ENCODE measurements around the gene JAG1. TPM values are rescaled to one million over a fixed set of nuclear protein-coding genes. Genes with fewer than 3 reads are reported as not detected.

JAG1 gene
- total and polyA plus RNA-seq, 3 donors from 2014 or later = 17.4 to 30.6 (median 24.7) TPM

GRCh38 chr20:10689385-10689784 lies 15.6 kb upstream of the JAG1 start:
- H3K4me1 ChIP-seq = no peaks in the 10 kb centered on the region
- no peaks in the 10 kb centered on the region for H3K27me3 ChIP-seq
- H3K36me3 ChIP-seq (ENCODE audit: low read depth, missing control alignments) = no peaks in the 10 kb centered on the region
- no peak for DNase-seq
- no peak overlapping the region for H3K4me3 ChIP-seq
- intact Hi-C loops (cut with DNase I; ENCODE audit: low total_unique reads) = no loop called here
- H3K9me3 ChIP-seq = no peaks in the 10 kb centered on the region
- 71 to 79% methylated on average over 1 of the region's 1 CpG for WGBS, 2 donors
- no peak overlapping the region for H3K27ac ChIP-seq
- TF ChIP-seq CTCF (IDR thresholded peaks at IDR 0.05) = no peak
- no peak for TF ChIP-seq POLR2A (IDR thresholded peaks at IDR 0.05)

- H3K36me3 ChIP-seq (ENCODE audit: low read depth, missing control alignments) = no peaks in the 10 kb centered on the region
- no peaks in the 10 kb centered on the region for H3K27me3 ChIP-seq
- no peaks in the 10 kb centered on the region for H3K9me3 ChIP-seq
- H3K4me1 ChIP-seq = no peaks in the 10 kb centered on the region
- intact Hi-C loops (cut with DNase I; ENCODE audit: low total_unique reads) = no loop called here
- TF ChIP-seq CTCF (IDR thresholded peaks at IDR 0.05) (no peak), POLR2A (IDR thresholded peaks at IDR 0.05) (no peak)
- no peak overlapping the region for H3K4me3 ChIP-seq
- no peak overlapping the region for H3K27ac ChIP-seq
- no peak for DNase-seq
- WGBS, 2 donors = 82 to 84% methylated on average over 5 of the region's 5 CpGs
These were observed 14.1 kb upstream of the JAG1 start for GRCh38 chr20:10687895-10688294.

- no peak for TF ChIP-seq CTCF (IDR thresholded peaks at IDR 0.05)
- no peak for TF ChIP-seq POLR2A (IDR thresholded peaks at IDR 0.05)
- H3K4me1 ChIP-seq = no peaks in the 10 kb centered on the region
- intact Hi-C loops (cut with DNase I; ENCODE audit: low total_unique reads) = no loop called here
- no peak overlapping the region for H3K4me3 ChIP-seq
- no peak overlapping the region for H3K27ac ChIP-seq
- no peaks in the 10 kb centered on the region for H3K27me3 ChIP-seq
- DNase-seq = no peak
- H3K9me3 ChIP-seq = no peaks in the 10 kb centered on the region
- WGBS, 2 donors = 94 to 97% methylated on average over 13 to 14 of the region's 14 CpGs
- H3K36me3 ChIP-seq (ENCODE audit: low read depth, missing control alignments) = no peaks in the 10 kb centered on the region
These were observed 12.7 kb upstream of the JAG1 start for GRCh38 chr20:10686356-10687133.

GRCh38 chr20:10683537-10683936 lies 9.7 kb upstream of the JAG1 start:
- Histone ChIP-seq H3K9me3 (no peaks in the 10 kb centered on the region), H3K27me3 (no peaks in the 10 kb centered on the region), H3K27ac (no peak overlapping the region), H3K36me3 (ENCODE audit: low read depth, missing control alignments) (no peaks in the 10 kb centered on the region), H3K4me1 (no peaks in the 10 kb centered on the region), H3K4me3 (no peak overlapping the region)
- TF ChIP-seq POLR2A (IDR thresholded peaks at IDR 0.05) (no peak), CTCF (IDR thresholded peaks at IDR 0.05) (no peak)
- 92 to 97% methylated on average over 2 of the region's 2 CpGs for WGBS, 2 donors
- DNase-seq = no peak
- intact Hi-C loops (cut with DNase I; ENCODE audit: low total_unique reads) = no loop called here

GRCh38 chr20:10682939-10683338 lies 9.1 kb upstream of the JAG1 start:
- Histone ChIP-seq H3K4me3 (no peak overlapping the region), H3K9me3 (no peaks in the 10 kb centered on the region), H3K4me1 (no peaks in the 10 kb centered on the region), H3K27me3 (no peaks in the 10 kb centered on the region), H3K36me3 (ENCODE audit: low read depth, missing control alignments) (no peaks in the 10 kb centered on the region), H3K27ac (no peak overlapping the region)
- TF ChIP-seq POLR2A (IDR thresholded peaks at IDR 0.05) = no peak
- TF ChIP-seq CTCF (IDR thresholded peaks at IDR 0.05) = no peak
- intact Hi-C loops (cut with DNase I; ENCODE audit: low total_unique reads) = no loop called here
- DNase-seq = no peak
- 59 to 65% methylated on average over 3 of the region's 3 CpGs for WGBS, 2 donors

All from testis (tissue), 3 donors.